Neural progenitor cell (in vitro differentiated cells): ENCODE measurements around the gene SIGLEC1. TPM values are rescaled to one million over a fixed set of nuclear protein-coding genes. Genes with fewer than 3 reads are reported as not detected.

Experiments
- DNase-seq: peaks from one replicate; pipeline ENCODE4 v3.0.0-alpha.2; 2016; ENCODE audit warnings: low spot score
- H2AFZ ChIP-seq: fragments of 200-600 bp; sonication (generic); replicated peaks from 2 replicates; pipeline ENCODE4 v1.6.1; 2016; ENCODE audit warnings: antibody characterized with exemption
- H3F3A ChIP-seq: fragments of 200-600 bp; sonication (generic); 2 replicates; pipeline ENCODE4 v1.6.1; 2016; ENCODE audit warnings: antibody characterized with exemption, low read depth
- H3K27ac ChIP-seq: fragments of 200-600 bp; sonication (generic); 2 replicates; pipeline ENCODE4 v1.5.1; 2016; ENCODE audit warnings: mild to moderate bottlenecking
- H3K27me3 ChIP-seq: fragments of 200-600 bp; sonication (generic); 2 replicates; pipeline ENCODE4 v1.6.1; 2016; ENCODE audit warnings: mild to moderate bottlenecking, moderate library complexity
- H3K36me3 ChIP-seq: fragments of 200-600 bp; sonication (generic); 2 replicates; pipeline ENCODE4 v1.5.1; 2016
- H3K4me1 ChIP-seq: fragments of 200-600 bp; sonication (generic); 2 replicates; pipeline ENCODE4 v1.6.1; 2016; ENCODE audit warnings: mixed run types
- H3K4me2 ChIP-seq: fragments of 200-600 bp; sonication (generic); 2 replicates; pipeline ENCODE4 v1.6.1; 2016
- H3K4me3 ChIP-seq: fragments of 200-600 bp; sonication (generic); 2 replicates; pipeline ENCODE4 v1.5.1; 2016
- H3K79me2 ChIP-seq: fragments of 200-600 bp; sonication (generic); 2 replicates; pipeline ENCODE4 v1.6.1; 2016; ENCODE audit warnings: low read depth
- H3K9ac ChIP-seq: fragments of 200-600 bp; sonication (generic); 2 replicates; pipeline ENCODE4 v1.6.1; 2016
- H3K9me3 ChIP-seq: fragments of 200-600 bp; sonication (generic); 2 replicates; pipeline ENCODE4 v1.5.1; 2016; ENCODE audit warnings: low read depth
- H4K20me1 ChIP-seq: fragments of 200-600 bp; sonication (generic); 2 replicates; pipeline ENCODE4 v1.6.1; 2016; ENCODE audit warnings: low read depth
- H3K27ac Mint-ChIP-seq: 3 replicates; pipeline ENCODE4 v1.8.0; 2021; ENCODE audit warnings: mixed read lengths
- H3K27me3 Mint-ChIP-seq: 2 replicates; pipeline ENCODE4 v1.8.0; 2022; ENCODE audit warnings: low read depth, mild to moderate bottlenecking, inconsistent platforms, moderate library complexity, mixed read lengths; ENCODE audit not compliant: insufficient read depth
- H3K36me3 Mint-ChIP-seq: 3 replicates; pipeline ENCODE4 v1.8.0; 2021; ENCODE audit warnings: mixed read lengths
- H3K4me1 Mint-ChIP-seq: 3 replicates; pipeline ENCODE4 v1.8.0; 2021; ENCODE audit warnings: mixed read lengths
- H3K4me3 Mint-ChIP-seq: 3 replicates; pipeline ENCODE4 v1.8.0; 2021; ENCODE audit warnings: mild to moderate bottlenecking, moderate library complexity, mixed read lengths
- H3K9me3 Mint-ChIP-seq: 3 replicates; pipeline ENCODE4 v1.8.0; 2020; ENCODE audit warnings: mixed read lengths
- EZH2 ChIP-seq: fragments of 200-600 bp; sonication (generic); IDR thresholded peaks from 2 replicates; pipeline ENCODE4 v1.6.1; 2017; ENCODE audit warnings: antibody characterized with exemption, mild to moderate bottlenecking, moderate library complexity
- EZH2phosphoT487 ChIP-seq: fragments of 200-600 bp; sonication (generic); IDR thresholded peaks from 2 replicates; pipeline ENCODE4 v1.6.1; 2017; ENCODE audit warnings: antibody characterized with exemption
- total RNA-seq: library from RNA; depleted of rRNA; stranded (reverse); fragments of >200 nt; gene quantifications from 2 replicates; pipeline ENCODE4 v1.2.3, GENCODE V29; 2015; ENCODE audit warnings: low replicate concordance
- TF ChIP-seq, protein P1 (sequence below): fragments of 200-600 bp; sonication (generic); IDR thresholded peaks from 2 replicates; pipeline ENCODE4 v1.5.1; 2017; ENCODE audit warnings: antibody characterized with exemption, mild to moderate bottlenecking

The SIGLEC1 gene
- total RNA-seq, 1 donor from 2014 or later, result not detected

DNA sequence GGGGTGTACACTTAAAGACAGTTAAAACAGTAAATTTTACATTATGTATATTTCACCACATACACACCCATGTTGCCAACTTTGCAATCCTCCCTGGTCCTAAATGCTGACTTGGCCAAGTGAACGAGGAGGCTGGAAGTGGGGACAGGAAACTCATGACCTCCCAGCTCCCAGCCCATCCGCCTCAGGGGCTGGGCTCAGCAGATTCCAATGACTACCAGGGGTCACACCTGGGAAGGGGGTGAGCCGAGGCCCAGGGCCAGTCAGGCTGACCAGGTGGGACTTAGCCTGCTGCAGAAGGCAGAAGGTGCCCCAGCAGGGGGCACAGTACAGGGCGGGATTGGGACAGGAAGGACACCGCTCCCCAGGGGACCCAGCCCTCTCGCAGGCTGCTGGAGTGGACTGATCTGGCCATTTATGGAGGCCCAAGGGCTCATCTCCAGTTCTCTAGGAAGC is 2.4 kb downstream of the SIGLEC1 start:
- no peak overlapping the region for H2AFZ ChIP-seq
- H3K27ac Mint-ChIP-seq, result no peak overlapping the region
- no peak overlapping the region for H3K27ac ChIP-seq
- H3K9ac ChIP-seq, result no peak overlapping the region
- H3K79me2 ChIP-seq, result no peaks in the 10 kb centered on the region
- no peaks in the 10 kb centered on the region for H4K20me1 ChIP-seq
- no peaks in the 10 kb centered on the region for H3K4me1 ChIP-seq
- H3K4me1 Mint-ChIP-seq, result no peaks in the 10 kb centered on the region
- H3K4me2 ChIP-seq, result no peak overlapping the region
- H3K36me3 ChIP-seq, result no peaks in the 10 kb centered on the region
- H3K27me3 Mint-ChIP-seq, result peaks cover 5% of the 10 kb centered on the region
- TF ChIP-seq EZH2, result no peak
- TF ChIP-seq EZH2phosphoT487, result no peak
- TF ChIP-seq, protein P1, sequence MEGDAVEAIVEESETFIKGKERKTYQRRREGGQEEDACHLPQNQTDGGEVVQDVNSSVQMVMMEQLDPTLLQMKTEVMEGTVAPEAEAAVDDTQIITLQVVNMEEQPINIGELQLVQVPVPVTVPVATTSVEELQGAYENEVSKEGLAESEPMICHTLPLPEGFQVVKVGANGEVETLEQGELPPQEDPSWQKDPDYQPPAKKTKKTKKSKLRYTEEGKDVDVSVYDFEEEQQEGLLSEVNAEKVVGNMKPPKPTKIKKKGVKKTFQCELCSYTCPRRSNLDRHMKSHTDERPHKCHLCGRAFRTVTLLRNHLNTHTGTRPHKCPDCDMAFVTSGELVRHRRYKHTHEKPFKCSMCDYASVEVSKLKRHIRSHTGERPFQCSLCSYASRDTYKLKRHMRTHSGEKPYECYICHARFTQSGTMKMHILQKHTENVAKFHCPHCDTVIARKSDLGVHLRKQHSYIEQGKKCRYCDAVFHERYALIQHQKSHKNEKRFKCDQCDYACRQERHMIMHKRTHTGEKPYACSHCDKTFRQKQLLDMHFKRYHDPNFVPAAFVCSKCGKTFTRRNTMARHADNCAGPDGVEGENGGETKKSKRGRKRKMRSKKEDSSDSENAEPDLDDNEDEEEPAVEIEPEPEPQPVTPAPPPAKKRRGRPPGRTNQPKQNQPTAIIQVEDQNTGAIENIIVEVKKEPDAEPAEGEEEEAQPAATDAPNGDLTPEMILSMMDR, result no peak
- no peaks in the 10 kb centered on the region for H3F3A ChIP-seq
- H3K9me3 Mint-ChIP-seq, result no peaks in the 10 kb centered on the region
- H3K27me3 ChIP-seq, result no peaks in the 10 kb centered on the region
- no peaks in the 10 kb centered on the region for H3K36me3 Mint-ChIP-seq
- no peak overlapping the region for H3K4me3 Mint-ChIP-seq
- no peak overlapping the region for H3K4me3 ChIP-seq
- DNase-seq, result no peak
- no peaks in the 10 kb centered on the region for H3K9me3 ChIP-seq

DNA sequence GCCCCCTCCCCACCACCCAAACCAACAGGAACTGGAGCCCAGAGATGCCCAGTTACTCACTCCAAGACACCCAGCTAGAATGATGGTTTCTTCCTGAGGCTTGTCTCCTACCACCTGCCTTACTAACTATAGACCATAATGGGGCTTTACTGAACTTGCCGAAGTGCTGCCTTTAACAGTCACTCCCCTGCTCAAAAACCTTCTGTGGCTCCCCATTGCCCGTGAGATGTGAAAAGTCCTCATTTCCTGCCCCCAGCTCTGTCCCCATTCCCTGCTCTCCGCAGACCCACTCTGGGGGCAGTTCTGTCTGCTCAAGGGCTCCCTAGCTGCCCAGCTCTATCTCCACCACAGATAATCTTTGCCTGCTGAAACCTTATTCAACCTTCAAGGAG is 4.9 kb downstream of the SIGLEC1 start:
- Histone ChIP-seq H3K79me2 (no peaks in the 10 kb centered on the region), H3K36me3 (no peaks in the 10 kb centered on the region), H3F3A (no peaks in the 10 kb centered on the region), H3K4me1 (no peaks in the 10 kb centered on the region), H3K27ac (no peak overlapping the region), H3K27me3 (no peaks in the 10 kb centered on the region), H3K9ac (no peak overlapping the region), H3K4me2 (no peak overlapping the region), H2AFZ (no peak overlapping the region), H3K9me3 (no peaks in the 10 kb centered on the region), H4K20me1 (no peaks in the 10 kb centered on the region), H3K4me3 (no peak overlapping the region)
- Mint-ChIP-seq H3K27ac (no peak overlapping the region), H3K4me1 (no peaks in the 10 kb centered on the region), H3K27me3 (peaks cover 2% of the 10 kb centered on the region), H3K9me3 (no peaks in the 10 kb centered on the region), H3K36me3 (no peaks in the 10 kb centered on the region), H3K4me3 (no peak overlapping the region)
- DNase-seq, result no peak
- TF ChIP-seq EZH2phosphoT487, result no peak
- TF ChIP-seq EZH2, result no peak
- TF ChIP-seq, protein P1, result no peak

DNA sequence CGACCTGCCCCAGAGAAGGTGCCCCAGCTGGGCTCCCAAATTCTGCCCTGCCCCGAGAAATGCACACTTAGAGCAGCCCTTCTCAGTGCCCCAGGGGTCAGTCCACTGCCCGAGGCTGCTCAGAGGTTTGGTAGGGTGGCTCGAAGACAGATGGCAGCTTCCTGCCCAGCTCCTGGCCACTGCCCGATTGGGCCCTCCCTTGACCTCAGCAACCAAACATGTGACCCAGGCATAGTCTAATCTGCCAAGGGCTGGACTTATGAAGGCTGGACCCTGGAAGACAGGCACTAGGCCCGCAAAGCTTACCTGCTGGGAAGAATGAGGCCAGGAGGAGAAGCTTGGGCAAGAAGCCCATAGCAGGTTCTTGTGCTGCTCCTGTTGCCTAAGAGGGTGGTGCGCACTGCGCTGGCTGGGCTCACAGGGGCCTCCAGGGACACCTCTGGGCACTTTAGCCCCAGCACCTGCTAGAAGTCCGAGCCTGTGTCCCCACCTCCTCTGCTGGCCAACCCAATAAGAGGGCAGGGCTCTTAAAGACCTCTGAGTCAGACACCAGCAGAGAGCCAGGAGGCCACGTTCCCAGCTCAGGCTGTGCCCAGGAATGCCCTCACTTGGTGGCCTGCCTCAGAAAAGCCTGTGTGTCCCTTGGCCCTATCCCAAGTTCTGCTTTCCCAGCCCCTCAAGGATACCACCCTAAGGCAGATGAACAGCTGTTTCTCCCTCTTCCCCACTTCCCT is 5.5 kb downstream of the SIGLEC1 start:
- H3K27me3 ChIP-seq, result no peaks in the 10 kb centered on the region
- no peaks in the 10 kb centered on the region for H3F3A ChIP-seq
- H3K36me3 ChIP-seq, result no peaks in the 10 kb centered on the region
- TF ChIP-seq EZH2phosphoT487 (no peak), EZH2 (no peak)
- TF ChIP-seq, protein P1, result no peak
- H3K27ac Mint-ChIP-seq, result no peak overlapping the region
- no peak overlapping the region for H3K4me3 ChIP-seq
- H3K4me2 ChIP-seq, result no peak overlapping the region
- no peaks in the 10 kb centered on the region for H3K9me3 ChIP-seq
- H3K27ac ChIP-seq, result no peak overlapping the region
- H3K4me1 ChIP-seq, result no peaks in the 10 kb centered on the region
- no peak for DNase-seq
- no peaks in the 10 kb centered on the region for H3K9me3 Mint-ChIP-seq
- H2AFZ ChIP-seq, result no peak overlapping the region
- H3K4me1 Mint-ChIP-seq, result no peaks in the 10 kb centered on the region
- no peaks in the 10 kb centered on the region for H3K79me2 ChIP-seq
- H3K36me3 Mint-ChIP-seq, result no peaks in the 10 kb centered on the region
- H4K20me1 ChIP-seq, result no peaks in the 10 kb centered on the region
- H3K27me3 Mint-ChIP-seq, result peaks cover 2% of the 10 kb centered on the region
- H3K9ac ChIP-seq, result no peak overlapping the region
- H3K4me3 Mint-ChIP-seq, result no peak overlapping the region
